RWPE2 (cell line): ENCODE measurements around the gene SPEN.

Experiments used
- ATAC-seq: fragments of 200-7000 bp; cut with Tn5 transposase; 3 replicates; pipeline ENCODE4 v1.9.1; 2021; ENCODE audit warnings: low read depth
- DNase-seq: peaks from one replicate; pipeline ENCODE4 v3.0.0-alpha.2; 2020; ENCODE audit warnings: low spot score
- H3K27ac ChIP-seq: fragments of 450-650 bp; 2 replicates; pipeline ENCODE4 v1.5.1; 2017; ENCODE audit warnings: mild to moderate bottlenecking; ENCODE audit not compliant: poor library complexity, severe bottlenecking
- H3K27me3 ChIP-seq: fragments of 250-450 bp; sonication (Bioruptor Pico); 2 replicates; pipeline ENCODE4 v1.5.1; 2021; ENCODE audit warnings: mild to moderate bottlenecking, moderate library complexity; ENCODE audit not compliant: insufficient read depth, poor library complexity, severe bottlenecking
- H3K36me3 ChIP-seq: fragments of 250-450 bp; sonication (Bioruptor Pico); 2 replicates; pipeline ENCODE4 v1.5.1; 2020; ENCODE audit warnings: low read depth, mild to moderate bottlenecking, moderate library complexity
- H3K4me1 ChIP-seq: fragments of 250-450 bp; sonication (Bioruptor Pico); 2 replicates; pipeline ENCODE4 v1.5.1; 2021; ENCODE audit warnings: mild to moderate bottlenecking, moderate library complexity; ENCODE audit not compliant: insufficient read depth, poor library complexity, severe bottlenecking
- H3K4me3 ChIP-seq: fragments of 250-450 bp; sonication (Bioruptor Pico); 2 replicates; pipeline ENCODE4 v1.5.1; 2021; ENCODE audit warnings: mild to moderate bottlenecking, moderate library complexity; ENCODE audit not compliant: severe bottlenecking
- H3K9me3 ChIP-seq: fragments of 250-450 bp; sonication (Bioruptor Pico); 2 replicates; pipeline ENCODE4 v1.5.1; 2021; ENCODE audit warnings: mild to moderate bottlenecking, moderate library complexity; ENCODE audit not compliant: severe bottlenecking
- TF ChIP-seq, protein P1 (sequence below): fragments of 450-650 bp; IDR thresholded peaks from one replicate; pipeline ENCODE4 v1.5.1; 2017; ENCODE audit warnings: mild to moderate bottlenecking, moderate library complexity; ENCODE audit not compliant: poor library complexity, severe bottlenecking

Gene SPEN

DNA sequence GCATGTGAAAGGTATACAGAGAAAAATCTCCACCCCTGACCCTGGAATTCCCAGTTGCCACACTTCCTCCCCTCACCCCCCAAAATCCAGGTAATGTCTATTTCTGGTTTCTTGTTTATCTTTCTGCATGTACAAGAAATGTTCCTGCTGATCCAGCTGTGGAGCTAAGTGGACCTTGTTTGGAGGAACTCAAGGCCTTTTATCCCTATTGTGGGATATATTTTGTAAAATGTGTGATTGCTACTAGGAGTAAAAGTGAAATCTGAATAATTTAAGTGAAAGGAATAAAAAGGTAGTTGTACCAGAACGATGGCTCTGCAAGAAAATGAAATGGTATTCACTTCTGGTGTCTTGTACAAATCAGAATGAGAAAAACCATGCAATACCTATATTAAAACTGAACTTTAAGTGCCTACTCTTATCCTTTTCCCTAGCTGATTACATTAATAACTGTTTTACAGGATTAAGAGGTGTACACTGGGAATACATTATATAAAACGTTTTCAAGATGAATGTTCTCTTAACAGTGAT lies 3.0 kb downstream of the SPEN start:
- Histone ChIP-seq H3K27me3 (no peaks in the 10 kb centered on the region), H3K36me3 (peaks cover 30% of the 10 kb centered on the region), H3K9me3 (no peaks in the 10 kb centered on the region), H3K4me3 (peak overlapping the region; percentile 1), H3K27ac (peak overlapping the region; percentile 91), H3K4me1 (peaks cover 29% of the 10 kb centered on the region)
- TF ChIP-seq, protein P1, sequence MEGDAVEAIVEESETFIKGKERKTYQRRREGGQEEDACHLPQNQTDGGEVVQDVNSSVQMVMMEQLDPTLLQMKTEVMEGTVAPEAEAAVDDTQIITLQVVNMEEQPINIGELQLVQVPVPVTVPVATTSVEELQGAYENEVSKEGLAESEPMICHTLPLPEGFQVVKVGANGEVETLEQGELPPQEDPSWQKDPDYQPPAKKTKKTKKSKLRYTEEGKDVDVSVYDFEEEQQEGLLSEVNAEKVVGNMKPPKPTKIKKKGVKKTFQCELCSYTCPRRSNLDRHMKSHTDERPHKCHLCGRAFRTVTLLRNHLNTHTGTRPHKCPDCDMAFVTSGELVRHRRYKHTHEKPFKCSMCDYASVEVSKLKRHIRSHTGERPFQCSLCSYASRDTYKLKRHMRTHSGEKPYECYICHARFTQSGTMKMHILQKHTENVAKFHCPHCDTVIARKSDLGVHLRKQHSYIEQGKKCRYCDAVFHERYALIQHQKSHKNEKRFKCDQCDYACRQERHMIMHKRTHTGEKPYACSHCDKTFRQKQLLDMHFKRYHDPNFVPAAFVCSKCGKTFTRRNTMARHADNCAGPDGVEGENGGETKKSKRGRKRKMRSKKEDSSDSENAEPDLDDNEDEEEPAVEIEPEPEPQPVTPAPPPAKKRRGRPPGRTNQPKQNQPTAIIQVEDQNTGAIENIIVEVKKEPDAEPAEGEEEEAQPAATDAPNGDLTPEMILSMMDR = no peak
- DNase-seq (no peak), ATAC-seq (no peak)

DNA sequence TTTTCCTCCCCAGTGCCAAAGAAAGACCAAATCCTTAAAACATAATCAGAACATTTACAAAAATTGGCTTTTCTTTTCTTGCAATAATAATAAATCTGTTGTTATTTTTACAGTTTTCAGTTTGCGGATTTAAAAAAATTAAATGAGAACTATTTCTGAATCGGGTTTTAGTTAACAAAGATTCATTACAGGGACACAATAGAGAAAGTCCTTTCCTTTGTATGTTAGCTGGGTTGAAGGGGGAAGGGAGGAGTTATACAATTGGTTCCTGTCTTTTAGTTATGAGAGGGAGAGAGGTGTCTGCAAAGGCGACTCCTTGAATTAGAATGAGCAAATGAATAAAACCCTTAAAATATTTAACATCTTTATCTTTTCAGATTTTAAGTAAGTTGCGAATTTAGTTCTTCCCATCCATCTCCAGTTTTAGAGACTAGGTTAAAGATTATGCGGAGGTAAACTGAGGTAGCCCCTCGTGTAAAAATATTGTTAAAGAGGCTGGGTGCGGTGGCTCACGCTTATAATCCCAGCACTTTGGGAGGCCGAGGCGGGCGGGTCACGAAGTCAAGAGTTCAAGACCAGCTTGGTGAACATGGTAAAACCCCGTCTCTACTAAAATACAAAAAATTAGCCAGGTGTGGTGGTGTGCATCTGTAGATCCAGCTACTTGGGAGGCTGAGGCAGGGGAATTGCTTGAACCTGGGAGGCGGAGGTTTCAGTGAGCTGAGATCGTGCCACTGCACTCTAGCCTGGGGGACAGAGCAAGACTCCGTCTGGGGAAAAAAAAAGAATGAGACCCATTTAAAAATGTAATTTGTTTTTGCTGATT lies 3.9 kb downstream of the SPEN start:
- Histone ChIP-seq H3K9me3 (no peaks in the 10 kb centered on the region), H3K36me3 (peaks cover 31% of the 10 kb centered on the region), H3K4me3 (no peak overlapping the region), H3K4me1 (peaks cover 29% of the 10 kb centered on the region), H3K27ac (peak overlapping the region; percentile 91), H3K27me3 (no peaks in the 10 kb centered on the region)
- ATAC-seq (no peak), DNase-seq (no peak)
- TF ChIP-seq, protein P1 = no peak

DNA sequence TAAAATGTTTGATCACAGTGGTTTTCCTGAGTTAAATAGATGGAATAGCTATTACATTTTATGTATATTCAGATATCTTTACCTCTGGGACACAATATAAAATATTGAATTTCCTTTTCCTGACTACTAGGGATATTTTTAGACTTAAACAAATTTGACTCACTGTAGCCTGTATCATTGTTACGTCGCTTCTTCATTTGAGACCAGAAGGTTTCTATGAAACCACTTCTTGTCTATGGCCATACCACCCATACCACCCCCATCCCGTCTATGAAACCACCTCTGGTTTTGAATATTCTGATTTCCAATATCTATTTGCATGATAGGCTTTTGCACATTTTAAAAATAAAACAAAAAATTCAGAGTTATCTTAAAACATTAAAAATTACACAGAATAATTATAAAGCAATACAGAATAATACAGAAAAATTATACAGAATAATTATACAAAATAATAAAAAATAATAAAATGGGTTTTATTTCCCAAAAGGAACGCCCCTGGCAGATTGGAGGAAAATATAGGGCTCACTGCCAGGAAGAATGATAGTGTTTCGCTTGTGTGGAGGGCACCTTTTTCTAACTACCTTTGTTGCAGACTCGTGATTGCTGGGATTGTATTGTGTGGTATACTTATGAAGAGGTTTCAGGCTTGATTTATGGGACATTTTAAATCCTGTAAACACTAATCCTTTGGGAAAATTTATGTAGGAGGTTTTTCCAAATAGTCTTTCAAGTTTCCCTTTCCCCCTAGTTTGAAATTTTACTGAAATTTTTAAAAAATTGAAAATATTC lies 4.7 kb downstream of the SPEN start:
- Histone ChIP-seq H3K4me3 (no peak overlapping the region), H3K9me3 (no peaks in the 10 kb centered on the region), H3K4me1 (peaks cover 27% of the 10 kb centered on the region), H3K27me3 (no peaks in the 10 kb centered on the region), H3K36me3 (peaks cover 32% of the 10 kb centered on the region), H3K27ac (peak overlapping the region; percentile 91)
- DNase-seq = no peak
- ATAC-seq = no peak
- TF ChIP-seq, protein P1 = no peak

DNA sequence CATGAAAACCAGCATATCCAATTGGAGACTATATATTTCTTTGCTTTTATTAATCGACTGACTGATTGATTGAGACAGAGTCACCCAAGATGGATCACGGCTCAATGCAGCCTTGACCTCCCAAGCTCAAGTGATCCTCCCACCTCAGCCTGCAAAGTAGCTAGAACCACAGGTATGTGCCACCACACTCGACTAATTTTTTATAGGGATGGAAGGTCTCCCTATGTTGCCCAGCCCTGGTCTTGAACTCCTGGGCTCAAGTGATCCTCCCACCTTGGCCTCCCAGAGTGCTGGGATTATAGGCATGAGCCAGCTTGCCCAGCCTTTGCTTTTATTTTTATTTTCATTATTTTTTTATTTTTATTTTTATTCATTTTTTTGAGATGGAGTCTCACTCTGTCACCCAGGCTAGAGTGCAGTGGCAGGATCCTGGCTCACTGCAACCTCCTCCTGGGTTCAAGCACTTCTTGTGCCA lies 5.4 kb downstream of the SPEN start:
- no peaks in the 10 kb centered on the region for H3K9me3 ChIP-seq
- H3K27me3 ChIP-seq = no peaks in the 10 kb centered on the region
- H3K4me3 ChIP-seq = no peak overlapping the region
- peaks cover 27% of the 10 kb centered on the region for H3K4me1 ChIP-seq
- ATAC-seq (no peak), DNase-seq (no peak)
- TF ChIP-seq, protein P1 = no peak
- peaks cover 34% of the 10 kb centered on the region for H3K36me3 ChIP-seq
- no peak overlapping the region for H3K27ac ChIP-seq
